Heart left ventricle (tissue), 13 donors: ENCODE results near the gene DTX1.

Experiments
- CTCF ChIP-seq, 12 donors: fragments of 200-600 bp; sonication (generic) in 4 of 12; IDR thresholded peaks; one replicate each; pipeline versions ENCODE4 v1.5.0 to v1.8.0; 2018 to 2022; ENCODE audit warnings: antibody characterized with exemption in 12 of 12, mild to moderate bottlenecking in 5 of 12
- POLR2A ChIP-seq, 2 donors: fragments of 450-650 bp; IDR thresholded peaks; one replicate each; pipeline ENCODE4 v1.6.1; 2017; ENCODE audit warnings: antibody characterized with exemption in 2 of 2, mild to moderate bottlenecking in 2 of 2, moderate library complexity in 2 of 2
- donor health status: ischemic (EF 13 %, LVEDD 7.1; RV severe dilation, severe dysfunction).
- donor health status: DM: no; HTN: yes; CAD: no.
- donor health status: DM: no; HTN: no; CAD: no.
- donor health status: ischemic (EF 25% LVEDD 6.9; RV normal size, moderate dysfunction).
- donor health status: ischemic (EF 25% LVEDD 5.7; RV mildly dilated, moderate dysfunction).
- donor health status: ischemic (EF 35%, LVEDD 5.7; RV mildly dilated, moderate dysfunction).
- donor health status: nonischemic (EF 11% LVEDD 7.7; RV severe dilation, severe dysfunction).
- donor health status: DM: yes; HTN: yes; CAD: no.
- donor health status: PGD.
- donor health status: ischemic (EF 29% LVEDD 5.4; RV normal size, mild dysfunction).
- donor health status: nonischemic (EF 23%, LVEDD 6.1; RV moderate dilation, normal function).

- TF ChIP-seq POLR2A (IDR thresholded peaks at IDR 0.05) (no peak), CTCF (IDR thresholded peaks at IDR 0.05) (no peak)
Observed at GRCh38 chr12:113111247-113111646, 54.7 kb downstream of the DTX1 start.
